Glutamatergic neuron (in vitro differentiated cells): ENCODE measurements around the gene SYT8. TPM values are rescaled to one million over a fixed set of nuclear protein-coding genes. Genes with fewer than 3 reads are reported as not detected.

Experiments
- DNase-seq: peaks from one replicate; pipeline ENCODE4 v3.0.0; 2022
- H3K27ac Mint-ChIP-seq: one replicate; pipeline ENCODE4 v1.8.0; 2020; ENCODE audit warnings: mild to moderate bottlenecking, mixed read lengths, inconsistent platforms; ENCODE audit not compliant: unreplicated experiment
- H3K27me3 Mint-ChIP-seq: one replicate; pipeline ENCODE4 v1.8.0; 2020; ENCODE audit warnings: mild to moderate bottlenecking, moderate library complexity, mixed read lengths, inconsistent platforms; ENCODE audit not compliant: unreplicated experiment
- H3K36me3 Mint-ChIP-seq: one replicate; pipeline ENCODE4 v1.8.0; 2020; ENCODE audit warnings: mild to moderate bottlenecking, mixed read lengths, inconsistent platforms; ENCODE audit not compliant: unreplicated experiment
- H3K4me1 Mint-ChIP-seq: one replicate; pipeline ENCODE4 v1.8.0; 2020; ENCODE audit warnings: mild to moderate bottlenecking, low read depth, mixed read lengths, inconsistent platforms; ENCODE audit not compliant: unreplicated experiment
- H3K4me3 Mint-ChIP-seq: one replicate; pipeline ENCODE4 v1.8.0; 2020; ENCODE audit warnings: mild to moderate bottlenecking, mixed read lengths, inconsistent platforms; ENCODE audit not compliant: unreplicated experiment
- H3K9me3 Mint-ChIP-seq: one replicate; pipeline ENCODE4 v1.8.0; 2020; ENCODE audit warnings: mild to moderate bottlenecking, moderate library complexity, mixed read lengths, inconsistent platforms; ENCODE audit not compliant: unreplicated experiment
- total RNA-seq: library from RNA; stranded (reverse); fragmentation: NEBNext Ultra II Directional; extraction: Animal tissue kit (Norgen Biotek cat#: 25700); gene quantifications from one replicate; pipeline ENCODE4 v1.2.1, GENCODE V29; 2021; ENCODE audit not compliant: unreplicated experiment
- TF ChIP-seq, protein P1 (sequence below): fragments of 200-600 bp; sonication (generic); IDR thresholded peaks from one replicate; pipeline ENCODE4 v1.5.0; 2021; ENCODE audit not compliant: partially characterized antibody, unreplicated experiment

SYT8 gene
- total RNA-seq, 1 donor from 2014 or later, result not detected

DNA sequence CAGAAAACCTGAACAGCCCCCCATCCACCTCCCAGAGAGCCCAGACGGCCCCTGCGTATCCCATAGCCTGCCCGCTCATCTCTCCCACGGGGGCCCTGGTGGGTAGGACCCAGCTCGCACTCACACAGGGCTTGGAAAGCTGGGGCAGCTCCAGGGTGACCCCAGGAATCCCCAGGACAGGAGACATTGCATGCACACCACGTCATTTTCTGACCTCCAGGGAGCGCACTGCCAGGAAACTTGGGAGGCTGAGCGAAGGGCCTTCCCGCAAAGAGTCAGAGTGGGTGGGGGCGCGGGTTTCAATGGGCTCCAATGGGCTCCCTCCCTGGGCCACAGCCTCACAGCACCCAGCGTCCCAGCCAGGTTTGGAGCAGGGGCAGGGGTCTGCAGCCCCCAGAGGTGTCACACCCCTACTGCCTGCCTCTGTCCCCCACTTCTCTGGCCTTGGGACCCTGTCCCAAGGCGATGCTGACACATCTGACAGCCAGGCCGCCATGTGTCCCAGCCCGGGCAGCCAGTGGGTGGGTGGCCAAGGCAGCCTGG lies 8.2 kb upstream of the SYT8 start:
- Mint-ChIP-seq H3K9me3 (no peaks in the 10 kb centered on the region), H3K36me3 (peaks cover 4% of the 10 kb centered on the region), H3K4me3 (no peak overlapping the region), H3K27me3 (peaks cover 9% of the 10 kb centered on the region), H3K27ac (no peak overlapping the region), H3K4me1 (no peaks in the 10 kb centered on the region)
- peak; percentile 29 for DNase-seq
- TF ChIP-seq, protein P1, sequence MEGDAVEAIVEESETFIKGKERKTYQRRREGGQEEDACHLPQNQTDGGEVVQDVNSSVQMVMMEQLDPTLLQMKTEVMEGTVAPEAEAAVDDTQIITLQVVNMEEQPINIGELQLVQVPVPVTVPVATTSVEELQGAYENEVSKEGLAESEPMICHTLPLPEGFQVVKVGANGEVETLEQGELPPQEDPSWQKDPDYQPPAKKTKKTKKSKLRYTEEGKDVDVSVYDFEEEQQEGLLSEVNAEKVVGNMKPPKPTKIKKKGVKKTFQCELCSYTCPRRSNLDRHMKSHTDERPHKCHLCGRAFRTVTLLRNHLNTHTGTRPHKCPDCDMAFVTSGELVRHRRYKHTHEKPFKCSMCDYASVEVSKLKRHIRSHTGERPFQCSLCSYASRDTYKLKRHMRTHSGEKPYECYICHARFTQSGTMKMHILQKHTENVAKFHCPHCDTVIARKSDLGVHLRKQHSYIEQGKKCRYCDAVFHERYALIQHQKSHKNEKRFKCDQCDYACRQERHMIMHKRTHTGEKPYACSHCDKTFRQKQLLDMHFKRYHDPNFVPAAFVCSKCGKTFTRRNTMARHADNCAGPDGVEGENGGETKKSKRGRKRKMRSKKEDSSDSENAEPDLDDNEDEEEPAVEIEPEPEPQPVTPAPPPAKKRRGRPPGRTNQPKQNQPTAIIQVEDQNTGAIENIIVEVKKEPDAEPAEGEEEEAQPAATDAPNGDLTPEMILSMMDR, result no peak

DNA sequence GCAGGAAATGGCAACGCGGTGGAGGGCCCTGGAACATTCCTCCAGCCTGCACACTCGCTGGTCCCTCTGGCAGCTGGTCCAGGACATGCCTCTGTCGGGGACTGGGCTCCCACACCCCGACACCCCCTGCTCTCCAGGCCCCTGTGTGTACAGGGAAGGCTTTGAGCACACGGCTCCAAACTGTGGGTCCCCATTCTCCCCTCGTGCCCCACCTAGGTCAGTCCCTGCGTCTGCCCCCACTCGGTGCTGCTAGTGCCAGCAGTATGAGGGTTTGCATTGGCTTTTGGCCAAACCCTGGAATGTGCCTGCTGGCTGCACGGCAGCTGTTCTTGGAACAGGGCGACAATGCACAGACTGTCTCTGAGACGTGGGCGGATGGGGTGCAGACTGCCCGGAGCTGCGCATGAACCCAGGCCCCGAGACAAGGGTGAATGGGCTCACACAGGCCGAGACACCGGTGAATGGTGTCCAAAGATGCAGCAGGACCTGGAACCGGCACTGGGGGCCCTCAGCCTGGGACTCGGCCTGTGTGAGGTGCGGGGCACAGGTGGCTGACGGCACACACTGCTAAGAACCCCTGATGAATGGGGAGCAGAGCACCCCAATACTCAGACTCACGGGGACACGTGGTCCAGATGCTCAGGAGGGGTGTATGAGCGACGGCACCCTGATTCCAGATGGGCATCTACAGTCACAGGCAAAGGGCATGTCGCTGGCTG lies 7.5 kb upstream of the SYT8 start:
- no peak overlapping the region for H3K27ac Mint-ChIP-seq
- DNase-seq, result peak; percentile 19
- no peak overlapping the region for H3K4me3 Mint-ChIP-seq
- H3K36me3 Mint-ChIP-seq, result no peaks in the 10 kb centered on the region
- peaks cover 8% of the 10 kb centered on the region for H3K27me3 Mint-ChIP-seq
- no peaks in the 10 kb centered on the region for H3K9me3 Mint-ChIP-seq
- TF ChIP-seq, protein P1, result no peak
- H3K4me1 Mint-ChIP-seq, result no peaks in the 10 kb centered on the region

DNA sequence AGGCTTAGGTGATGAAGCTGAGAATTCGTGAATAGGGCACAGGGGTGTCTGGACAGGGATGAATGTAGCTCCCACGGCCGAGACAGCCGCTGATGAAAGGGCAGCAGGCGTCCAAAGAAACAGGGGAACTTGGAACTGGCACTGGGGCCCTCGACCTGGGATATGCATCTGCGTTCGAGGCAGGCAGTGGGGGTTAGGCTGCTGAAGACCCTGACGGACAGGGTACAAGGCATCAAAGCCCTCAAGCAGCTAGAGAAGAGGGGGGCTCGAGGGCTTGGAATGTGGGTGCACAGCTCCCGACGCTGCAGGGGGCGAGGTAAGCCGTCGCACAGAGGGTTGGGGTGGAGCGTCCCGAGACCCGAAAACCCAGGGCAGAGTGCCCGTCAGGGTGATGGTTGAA lies 6.9 kb upstream of the SYT8 start:
- no peak overlapping the region for H3K4me3 Mint-ChIP-seq
- H3K9me3 Mint-ChIP-seq, result no peaks in the 10 kb centered on the region
- TF ChIP-seq, protein P1, result no peak
- H3K27me3 Mint-ChIP-seq, result peaks cover 8% of the 10 kb centered on the region
- no peak for DNase-seq
- H3K4me1 Mint-ChIP-seq, result no peaks in the 10 kb centered on the region
- H3K27ac Mint-ChIP-seq, result no peak overlapping the region
- no peaks in the 10 kb centered on the region for H3K36me3 Mint-ChIP-seq

DNA sequence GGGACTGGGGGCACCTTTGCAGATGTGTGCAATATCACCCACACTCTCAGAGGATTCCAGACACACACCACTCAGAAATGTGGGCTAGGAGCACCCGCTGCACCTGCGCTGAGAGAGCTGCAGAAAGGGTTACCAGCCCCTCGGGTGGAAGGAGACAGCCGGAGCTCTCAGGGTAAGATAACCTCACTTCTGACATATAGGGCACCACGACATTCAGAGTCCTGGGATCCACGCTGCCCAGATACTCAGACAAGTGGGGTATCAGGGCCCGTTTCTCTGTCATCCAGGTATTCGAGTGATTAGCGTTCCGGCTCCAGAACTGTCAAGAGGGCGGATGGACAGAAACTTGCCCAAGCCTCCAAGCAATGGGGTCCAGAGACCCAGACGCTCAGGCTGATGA lies 6.2 kb upstream of the SYT8 start:
- Mint-ChIP-seq H3K4me3 (no peak overlapping the region), H3K4me1 (no peaks in the 10 kb centered on the region), H3K27ac (no peak overlapping the region), H3K9me3 (no peaks in the 10 kb centered on the region), H3K27me3 (peaks cover 12% of the 10 kb centered on the region), H3K36me3 (no peaks in the 10 kb centered on the region)
- TF ChIP-seq, protein P1, result no peak
- no peak for DNase-seq
